Activated CD8-positive, alpha-beta T cell treated with anti-CD3 and anti-CD28 coated beads for 36 hours (primary cell): ENCODE results near the gene NDUFV2. TPM values are rescaled to one million over a fixed set of nuclear protein-coding genes. Genes with fewer than 3 reads are reported as not detected.
"Not testable (repeated sequence)": the region's sequence is repeated elsewhere in the genome, so short reads cannot be mapped to it uniquely, and the experiment has no call there.

Experiments used
- ATAC-seq: fragments of 200-7000 bp; cut with Tn5 transposase; one replicate; pipeline ENCODE4 v1.10.0; 2021; ENCODE audit warnings: mild to moderate bottlenecking, moderate library complexity
- CTCF ChIA-PET: fragments of 350-600 bp; sonication (Branson Sonifier 250); formaldehyde crosslinking; loops from one replicate; lab custom pipeline; 2021; ENCODE audit warnings: antibody characterized with exemption; lab: Charles Lee
- POLR2A ChIA-PET: fragments of 350-600 bp; sonication (Branson Sonifier 250); formaldehyde crosslinking; loops from one replicate; lab custom pipeline; 2021; ENCODE audit warnings: antibody characterized with exemption; lab: Charles Lee
- DNase-seq: peaks from one replicate; pipeline ENCODE4 v3.0.0-alpha.2; 2020
- H3K27ac Mint-ChIP-seq: one replicate; pipeline ENCODE4 v1.8.0; 2021; ENCODE audit warnings: mild to moderate bottlenecking, mixed read lengths
- H3K27me3 Mint-ChIP-seq: one replicate; pipeline ENCODE4 v1.8.0; 2021; ENCODE audit warnings: mixed read lengths
- H3K36me3 Mint-ChIP-seq: one replicate; pipeline ENCODE4 v1.8.0; 2021; ENCODE audit warnings: low read depth, mixed read lengths
- H3K4me1 Mint-ChIP-seq: one replicate; pipeline ENCODE4 v1.8.0; 2021; ENCODE audit warnings: low read depth, mixed read lengths
- H3K4me3 Mint-ChIP-seq: one replicate; pipeline ENCODE4 v1.8.0; 2021; ENCODE audit warnings: mild to moderate bottlenecking, moderate library complexity, mixed read lengths
- H3K9me3 Mint-ChIP-seq: one replicate; pipeline ENCODE4 v1.8.0; 2021; ENCODE audit warnings: mixed read lengths
- intact Hi-C: fragments of 100-400 bp; cut with micrococcal nuclease; formaldehyde crosslinking; loops from one replicate; pipeline ENCODE4 v1.10.0; 2022
- total RNA-seq, 2 experiments: library from RNA; stranded (reverse); gene quantifications; one replicate each; pipeline ENCODE4 v1.2.3, GENCODE V29; 2021
- TF ChIP-seq, protein P1 (sequence below): fragments of 200-600 bp; IDR thresholded peaks from one replicate; pipeline ENCODE4 v1.8.0; 2022; ENCODE audit warnings: antibody characterized with exemption, mild to moderate bottlenecking

The NDUFV2 gene
- total RNA-seq, 2 experiments from 2014 or later = 324 to 332 TPM

DNA sequence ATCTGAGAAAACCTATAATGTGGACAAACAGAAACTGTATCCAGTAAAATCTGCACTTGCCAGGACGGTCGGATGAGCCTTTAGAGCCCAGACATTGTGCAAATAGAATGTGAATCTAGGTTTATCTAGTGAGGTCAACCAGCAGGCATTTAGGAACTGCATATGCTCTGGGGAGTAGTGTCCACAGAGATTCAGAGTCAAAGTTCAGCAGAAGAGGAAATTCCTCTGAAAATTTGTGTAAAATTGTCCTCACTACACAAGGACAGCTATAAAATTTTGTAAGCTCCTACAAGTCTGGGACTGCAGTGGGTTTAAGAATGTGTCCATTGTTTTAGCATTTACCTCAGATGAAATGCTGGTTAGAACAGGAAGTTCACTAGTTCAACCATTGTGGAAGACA is 9.8 kb upstream of the NDUFV2 start:
- no peaks in the 10 kb centered on the region for H3K27me3 Mint-ChIP-seq
- POLR2A ChIA-PET = interaction anchor here (2.4 to 8.3 kb wide), 4 partner anchors 10 to 46 kb away, joined by 15 to 64 read pairs (median 41); partner anchors contain the start of genes ANKRD12 and NDUFV2
- no peak for ATAC-seq
- intact Hi-C loops = no loop called here
- no peak overlapping the region for H3K4me3 Mint-ChIP-seq
- H3K36me3 Mint-ChIP-seq = peaks cover 15% of the 10 kb centered on the region
- peak overlapping the region; percentile 74 for H3K27ac Mint-ChIP-seq
- no peak for DNase-seq
- TF ChIP-seq, protein P1, sequence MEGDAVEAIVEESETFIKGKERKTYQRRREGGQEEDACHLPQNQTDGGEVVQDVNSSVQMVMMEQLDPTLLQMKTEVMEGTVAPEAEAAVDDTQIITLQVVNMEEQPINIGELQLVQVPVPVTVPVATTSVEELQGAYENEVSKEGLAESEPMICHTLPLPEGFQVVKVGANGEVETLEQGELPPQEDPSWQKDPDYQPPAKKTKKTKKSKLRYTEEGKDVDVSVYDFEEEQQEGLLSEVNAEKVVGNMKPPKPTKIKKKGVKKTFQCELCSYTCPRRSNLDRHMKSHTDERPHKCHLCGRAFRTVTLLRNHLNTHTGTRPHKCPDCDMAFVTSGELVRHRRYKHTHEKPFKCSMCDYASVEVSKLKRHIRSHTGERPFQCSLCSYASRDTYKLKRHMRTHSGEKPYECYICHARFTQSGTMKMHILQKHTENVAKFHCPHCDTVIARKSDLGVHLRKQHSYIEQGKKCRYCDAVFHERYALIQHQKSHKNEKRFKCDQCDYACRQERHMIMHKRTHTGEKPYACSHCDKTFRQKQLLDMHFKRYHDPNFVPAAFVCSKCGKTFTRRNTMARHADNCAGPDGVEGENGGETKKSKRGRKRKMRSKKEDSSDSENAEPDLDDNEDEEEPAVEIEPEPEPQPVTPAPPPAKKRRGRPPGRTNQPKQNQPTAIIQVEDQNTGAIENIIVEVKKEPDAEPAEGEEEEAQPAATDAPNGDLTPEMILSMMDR = no peak
- CTCF ChIA-PET = interaction anchor here (1.2 kb wide), 2 partner anchors 10 to 19 kb away, joined by 3 to 4 read pairs; no protein-coding TSS in a partner anchor
- H3K4me1 Mint-ChIP-seq = peaks cover 69% of the 10 kb centered on the region
- H3K9me3 Mint-ChIP-seq = no peaks in the 10 kb centered on the region

DNA sequence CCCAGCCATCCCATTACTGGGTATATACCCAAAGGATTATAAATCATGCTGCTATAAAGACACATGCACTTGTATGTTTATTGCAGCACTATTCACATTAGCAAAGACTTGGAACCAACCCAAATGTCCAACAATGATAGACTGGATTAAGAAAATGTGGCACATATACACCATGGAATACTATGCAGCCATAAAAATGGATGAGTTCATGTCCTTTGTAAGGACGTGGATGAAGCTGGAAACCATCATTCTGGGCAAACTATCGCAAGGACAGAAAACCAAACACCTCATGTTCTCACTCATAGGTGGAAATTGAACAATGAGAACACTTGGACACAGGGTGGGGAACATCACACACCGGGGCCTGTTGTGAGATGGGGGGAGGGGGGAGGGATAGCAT is 9.4 kb upstream of the NDUFV2 start:
- peak overlapping the region; percentile 74 for H3K27ac Mint-ChIP-seq
- peaks cover 71% of the 10 kb centered on the region for H3K4me1 Mint-ChIP-seq
- H3K9me3 Mint-ChIP-seq, H3K4me3 Mint-ChIP-seq, intact Hi-C loops, ATAC-seq, DNase-seq, H3K27me3 Mint-ChIP-seq: not testable (repeated sequence)
- ChIA-PET CTCF (interaction anchor here (1.2 to 1.6 kb wide), 3 partner anchors 10 to 20 kb away, joined by 3 to 7 read pairs (median 6); no protein-coding TSS in a partner anchor), POLR2A (interaction anchor here (1.4 to 8.3 kb wide), 5 partner anchors 10 to 45 kb away, joined by 3 to 64 read pairs (median 15); partner anchors contain the start of genes ANKRD12 and NDUFV2)
- peaks cover 13% of the 10 kb centered on the region for H3K36me3 Mint-ChIP-seq

DNA sequence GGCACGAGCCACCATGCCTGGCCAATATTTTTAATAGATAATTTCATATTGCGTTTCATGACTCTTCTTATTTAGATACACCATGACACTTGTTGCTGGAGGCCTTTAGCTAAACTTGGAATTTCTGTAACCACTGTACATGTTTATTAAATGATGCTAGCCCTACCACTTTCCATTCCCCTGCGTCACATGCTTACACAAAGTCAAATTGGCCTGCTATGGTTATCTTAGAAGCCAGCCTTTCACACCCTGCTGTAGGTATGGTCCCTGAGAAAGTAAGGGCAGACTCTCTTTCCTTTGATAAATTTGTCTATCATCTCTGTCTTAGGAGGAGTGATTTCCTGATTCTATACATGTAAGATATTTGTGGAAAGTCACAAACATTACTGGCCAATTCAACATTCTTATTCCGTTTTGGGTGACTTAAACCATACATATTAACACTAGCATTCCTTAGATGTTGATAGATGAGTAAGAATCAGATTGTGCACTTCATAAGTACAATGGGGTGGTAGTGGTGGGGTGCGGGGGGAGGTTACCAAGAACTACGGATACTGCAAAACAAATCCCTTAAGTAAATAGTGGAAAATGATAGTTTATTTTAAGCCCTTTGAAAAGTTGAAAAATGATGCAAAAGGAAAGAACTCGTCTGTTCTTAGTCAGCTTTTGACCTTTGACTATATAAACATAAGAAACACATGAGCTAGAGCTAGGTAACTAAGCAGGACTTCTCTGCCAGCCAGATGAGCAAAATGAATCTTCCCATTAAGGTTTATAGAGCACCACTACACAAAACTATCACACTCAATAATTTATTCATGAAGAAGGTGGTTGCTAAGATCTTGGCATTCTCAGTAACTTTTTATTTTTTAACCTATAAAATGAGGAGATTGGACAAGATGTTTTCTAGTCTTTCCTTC is 7.9 kb upstream of the NDUFV2 start:
- H3K36me3 Mint-ChIP-seq = peaks cover 4% of the 10 kb centered on the region
- no peaks in the 10 kb centered on the region for H3K9me3 Mint-ChIP-seq
- H3K4me1 Mint-ChIP-seq = peaks cover 60% of the 10 kb centered on the region
- ATAC-seq (peak; percentile 43), DNase-seq (peak; percentile 90)
- intact Hi-C loops = loop anchor here (1.0 kb wide), 1 partner anchor 11 kb away; no protein-coding TSS in a partner anchor
- TF ChIP-seq, protein P1 = no peak
- ChIA-PET CTCF (interaction anchor here (0.9 to 1.6 kb wide), 5 partner anchors 12 to 54 kb away, joined by 3 to 7 read pairs (median 4); no protein-coding TSS in a partner anchor), POLR2A (interaction anchor here (0.7 to 8.3 kb wide), 8 partner anchors 8 to 49 kb away, joined by 3 to 64 read pairs (median 12); partner anchors contain the start of genes ANKRD12 and NDUFV2)
- peak overlapping the region; percentile 96 for H3K27ac Mint-ChIP-seq
- no peaks in the 10 kb centered on the region for H3K27me3 Mint-ChIP-seq
- peak overlapping the region; percentile 51 for H3K4me3 Mint-ChIP-seq

DNA sequence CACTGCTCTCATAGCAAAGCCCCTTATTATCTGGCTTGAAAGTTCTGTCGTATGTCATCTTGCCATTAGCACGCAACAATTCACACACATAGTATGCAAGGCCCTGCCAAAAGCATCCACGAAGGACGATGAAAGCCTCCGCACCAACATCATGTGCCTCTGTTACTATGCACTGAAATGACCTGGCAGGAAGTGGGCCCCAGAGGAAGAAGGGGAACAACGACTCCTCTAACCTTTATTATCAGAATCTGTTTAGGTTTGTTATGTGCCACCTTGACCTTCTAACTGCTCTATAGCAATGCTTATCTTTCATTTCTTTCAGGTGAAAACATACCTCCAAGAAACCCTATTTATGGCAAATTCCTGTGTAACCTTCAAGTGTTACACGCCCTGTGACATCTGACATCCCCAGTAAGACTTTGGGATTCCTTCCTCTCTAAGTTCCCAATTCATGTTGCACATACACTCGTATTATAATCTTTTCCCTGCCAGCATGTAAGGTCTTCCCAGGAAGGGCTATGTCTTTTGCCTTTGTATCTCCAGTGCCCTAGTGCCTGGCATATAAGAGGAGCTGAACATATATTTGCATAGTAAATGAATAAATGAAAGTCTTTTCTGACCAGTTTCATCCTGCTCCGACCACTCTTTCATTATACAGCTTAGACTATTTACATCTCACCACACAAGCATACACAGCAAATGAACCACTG is 7.0 kb upstream of the NDUFV2 start:
- Mint-ChIP-seq H3K4me3 (peak overlapping the region; percentile 51), H3K27ac (peak overlapping the region; percentile 96), H3K36me3 (peaks cover 4% of the 10 kb centered on the region), H3K9me3 (no peaks in the 10 kb centered on the region), H3K27me3 (no peaks in the 10 kb centered on the region), H3K4me1 (peaks cover 56% of the 10 kb centered on the region)
- ATAC-seq (peak; percentile 71), DNase-seq (peak; percentile 89)
- intact Hi-C loops = no loop called here
- TF ChIP-seq, protein P1 = no peak
- POLR2A ChIA-PET = interaction anchor here (0.9 to 8.3 kb wide), 7 partner anchors 8 to 41 kb away, joined by 3 to 64 read pairs (median 18); partner anchors contain the start of genes ANKRD12 and NDUFV2
- CTCF ChIA-PET = interaction anchor here (0.6 to 1.4 kb wide), 3 partner anchors 45 to 56 kb away, joined by 3 read pairs; no protein-coding TSS in a partner anchor

DNA sequence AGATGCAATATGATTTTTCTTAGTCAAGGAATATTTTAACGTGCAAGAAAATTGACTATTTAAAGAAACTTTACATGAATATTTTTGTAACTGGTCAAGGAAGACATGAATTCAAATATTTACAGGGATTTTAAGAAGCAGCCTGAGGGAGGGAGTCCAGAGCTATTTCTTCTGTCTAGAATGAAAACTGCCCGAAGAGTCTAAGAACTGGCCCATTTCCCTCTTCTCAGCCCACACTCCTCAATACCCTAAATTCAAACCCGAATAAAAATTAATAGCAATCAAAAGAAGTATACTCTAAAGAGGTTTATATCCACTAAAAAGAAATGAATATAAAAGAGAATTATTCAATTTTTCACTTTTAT is 6.5 kb upstream of the NDUFV2 start:
- Mint-ChIP-seq H3K27ac (peak overlapping the region; percentile 96), H3K9me3 (no peaks in the 10 kb centered on the region), H3K36me3 (peaks cover under 1% of the 10 kb centered on the region), H3K4me3 (peak overlapping the region; percentile 51), H3K27me3 (no peaks in the 10 kb centered on the region), H3K4me1 (peaks cover 56% of the 10 kb centered on the region)
- no peak for DNase-seq
- ChIA-PET POLR2A (interaction anchor here (0.9 to 8.3 kb wide), 6 partner anchors 11 to 41 kb away, joined by 3 to 64 read pairs (median 23); partner anchors contain the start of gene ANKRD12), CTCF (interaction anchor here (0.6 to 1.4 kb wide), 3 partner anchors 14 to 55 kb away, joined by 3 to 4 read pairs (median 3); no protein-coding TSS in a partner anchor)
- intact Hi-C loops = no loop called here
- ATAC-seq = no peak
- TF ChIP-seq, protein P1 = no peak
